Activated effector memory CD4-positive, alpha-beta T cell treated with Interleukin-2 at 50 U/mL for 16 hours (primary cell): ENCODE measurements around the gene SEPSECS.
"Not testable (repeated sequence)": the region's sequence is repeated elsewhere in the genome, so short reads cannot be mapped to it uniquely, and the experiment has no call there.

Experiments
- DNase-seq: peaks from one replicate; pipeline ENCODE4 v3.0.0-alpha.2; 2020

SEPSECS gene

DNA sequence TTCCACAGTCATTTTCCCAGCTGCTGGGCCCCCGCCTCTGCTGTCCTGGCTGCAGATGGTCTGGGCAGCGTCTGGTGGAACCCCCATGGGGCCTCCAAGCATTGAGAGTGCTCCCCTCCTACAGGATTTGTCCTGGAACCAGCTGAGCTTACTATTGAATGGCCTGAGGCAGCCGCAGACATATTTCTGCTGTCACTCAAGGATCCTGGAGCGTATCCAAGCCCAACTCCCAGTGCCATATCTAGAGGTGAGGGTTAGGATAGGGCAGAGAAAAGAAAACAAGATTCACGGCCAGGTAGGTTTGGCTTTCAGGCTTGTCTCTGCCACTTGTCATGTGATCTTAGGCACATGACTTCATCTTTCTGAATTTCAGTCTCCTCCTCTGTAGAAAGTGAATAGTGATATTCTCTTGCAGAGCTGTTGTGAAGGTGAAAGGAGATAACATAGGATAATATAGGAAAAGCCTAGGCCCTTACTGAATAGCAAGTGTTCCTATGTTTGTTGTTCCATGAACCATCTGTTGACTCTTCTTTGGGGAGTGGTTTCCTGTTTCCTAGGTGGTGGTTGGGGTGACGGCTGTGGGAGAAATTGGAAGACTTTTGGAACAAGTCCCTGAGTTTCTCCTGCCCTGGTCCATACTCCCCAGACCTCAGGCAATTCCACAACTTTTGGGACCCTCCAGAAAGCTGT is 52.3 kb downstream of the SEPSECS start:
- DNase-seq, result no peak

DNA sequence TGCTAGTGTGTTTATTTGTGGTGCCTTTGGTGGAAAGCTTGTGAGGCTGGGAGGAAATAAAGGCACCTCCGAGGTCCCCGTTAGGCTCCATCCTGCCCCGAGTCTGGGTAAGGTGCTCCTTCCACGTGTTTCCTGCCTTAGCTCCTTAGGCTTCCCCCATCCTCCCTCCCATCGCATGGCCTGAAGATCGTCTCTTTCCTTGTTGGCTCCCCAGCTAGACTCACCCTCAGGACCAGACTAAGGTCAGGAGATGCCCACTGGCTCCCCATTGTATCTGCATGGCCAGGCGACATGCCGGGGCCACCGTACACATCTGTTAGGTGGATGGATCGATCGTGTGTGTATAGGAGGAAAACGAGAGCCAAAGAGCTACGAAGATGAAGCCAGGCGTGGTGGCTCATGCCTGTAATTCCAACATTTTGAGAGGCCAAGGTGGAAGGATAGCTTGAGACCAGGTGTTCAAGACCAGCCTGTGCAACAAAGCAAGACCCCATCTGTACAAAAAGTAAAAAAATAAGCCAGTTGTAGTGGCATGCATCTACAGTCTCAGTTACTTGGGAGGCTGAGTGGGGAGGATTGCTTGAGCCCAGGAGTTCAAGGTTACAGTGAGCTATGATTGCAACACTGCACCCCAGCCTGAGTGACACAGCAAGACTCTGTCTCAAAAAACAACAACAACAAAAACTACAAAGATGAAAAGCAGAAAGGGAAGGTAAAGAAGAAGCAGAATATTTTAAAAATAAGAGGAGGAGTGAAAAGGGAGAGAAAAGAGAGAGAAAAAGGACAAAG is 53.7 kb downstream of the SEPSECS start:
- no peak for DNase-seq

DNA sequence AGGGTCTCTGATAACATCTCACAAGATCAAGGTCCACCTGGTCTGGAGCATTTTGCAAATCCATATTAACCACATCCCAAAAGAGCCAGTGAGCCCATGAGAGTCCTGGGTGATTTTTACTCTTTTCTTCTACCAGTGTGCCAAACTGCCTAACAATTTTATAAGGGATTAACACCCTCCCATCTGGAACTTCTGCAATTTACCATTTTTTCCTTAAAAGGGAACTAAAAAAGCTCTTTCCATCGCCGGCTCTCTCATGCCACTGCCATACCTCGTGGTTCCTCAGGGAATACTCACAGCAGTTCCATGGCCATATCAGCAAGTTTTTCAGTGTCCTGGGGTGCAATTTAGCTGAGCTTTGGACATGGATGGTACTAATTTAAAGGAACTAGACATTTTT is 55.7 kb downstream of the SEPSECS start:
- DNase-seq, result no peak

DNA sequence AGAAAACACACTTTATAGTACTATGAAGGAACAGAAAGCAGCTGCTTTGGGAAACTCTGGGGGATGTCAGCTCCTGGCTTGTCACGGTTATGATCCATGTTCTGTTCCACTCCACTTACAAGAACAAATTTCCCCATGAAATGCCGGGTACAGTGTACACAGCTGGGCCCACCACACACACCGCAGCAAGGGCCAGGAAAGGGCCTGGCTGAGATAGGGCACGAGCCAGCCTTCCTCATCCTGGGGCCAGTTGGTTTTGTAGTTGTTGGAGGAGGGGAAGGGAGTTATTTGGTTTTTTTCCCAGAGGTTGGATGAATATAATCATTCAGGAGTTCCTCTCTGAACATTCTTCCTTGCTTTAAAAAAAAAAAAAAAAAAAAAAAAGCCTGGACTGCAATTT is 56.8 kb downstream of the SEPSECS start:
- DNase-seq, result no peak

DNA sequence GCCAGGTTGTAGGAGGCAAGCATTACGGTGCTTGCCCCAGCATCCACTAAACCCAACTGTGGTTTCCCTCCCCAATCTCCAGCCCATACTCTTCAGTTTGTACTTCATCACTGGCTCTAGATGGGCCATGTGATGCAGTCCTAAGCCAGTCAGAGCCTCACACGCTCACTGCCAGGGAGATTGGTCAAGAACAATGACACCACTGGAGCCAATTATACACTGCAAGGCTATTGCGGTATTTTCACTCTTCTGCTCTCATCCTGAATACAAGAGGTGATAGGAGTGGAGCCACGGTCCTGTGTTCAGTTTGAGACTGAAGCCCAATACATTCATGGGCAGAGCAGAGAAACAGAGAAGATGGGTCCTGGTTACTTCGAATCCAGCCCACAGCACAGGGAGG is 58.4 kb downstream of the SEPSECS start:
- DNase-seq, result no peak

DNA sequence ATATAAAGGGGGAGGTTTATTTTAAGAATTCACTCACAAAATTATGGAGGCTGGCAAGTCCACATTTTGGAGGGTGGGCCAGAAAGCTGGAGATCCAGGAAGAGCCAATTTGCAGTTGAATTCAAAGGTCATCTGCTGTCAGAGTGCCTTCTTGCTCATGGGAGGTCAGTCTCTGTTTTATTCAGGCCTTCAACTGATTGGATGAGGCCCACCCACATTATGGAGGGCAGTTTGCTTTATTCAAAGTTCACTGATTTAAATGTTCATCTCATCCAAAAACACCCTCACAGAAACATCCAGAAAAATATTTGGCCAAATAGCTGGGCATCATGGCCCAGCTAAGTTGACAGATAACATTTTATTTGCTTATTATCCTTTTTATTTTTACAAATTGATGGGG is 59.5 kb downstream of the SEPSECS start:
- no peak for DNase-seq

DNA sequence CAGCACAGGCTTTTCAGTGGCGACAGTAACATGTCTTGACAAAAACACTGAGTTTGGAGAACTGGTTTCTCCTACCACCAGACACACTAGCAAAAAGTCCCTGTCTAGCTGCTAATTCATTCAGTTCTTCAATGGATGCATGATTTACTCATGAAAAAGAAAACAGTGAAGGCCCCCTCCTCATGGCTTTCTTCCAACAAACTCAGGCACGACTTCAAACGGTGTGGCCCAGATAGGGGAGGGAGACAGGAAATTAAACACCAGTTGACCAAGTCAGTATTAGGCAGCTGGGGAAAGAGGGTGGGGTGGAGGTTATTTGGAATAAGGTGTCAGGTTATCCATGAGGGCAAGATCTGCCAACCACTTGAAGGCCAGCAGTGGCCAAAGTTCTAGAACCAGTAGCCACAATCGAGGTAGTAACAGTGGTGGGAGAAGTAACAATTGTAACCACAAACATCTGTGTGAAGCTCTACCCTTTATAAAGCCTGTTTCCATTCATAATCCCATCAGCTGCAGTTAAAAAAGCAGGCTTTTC is 60.2 kb downstream of the SEPSECS start:
- no peak for DNase-seq

DNA sequence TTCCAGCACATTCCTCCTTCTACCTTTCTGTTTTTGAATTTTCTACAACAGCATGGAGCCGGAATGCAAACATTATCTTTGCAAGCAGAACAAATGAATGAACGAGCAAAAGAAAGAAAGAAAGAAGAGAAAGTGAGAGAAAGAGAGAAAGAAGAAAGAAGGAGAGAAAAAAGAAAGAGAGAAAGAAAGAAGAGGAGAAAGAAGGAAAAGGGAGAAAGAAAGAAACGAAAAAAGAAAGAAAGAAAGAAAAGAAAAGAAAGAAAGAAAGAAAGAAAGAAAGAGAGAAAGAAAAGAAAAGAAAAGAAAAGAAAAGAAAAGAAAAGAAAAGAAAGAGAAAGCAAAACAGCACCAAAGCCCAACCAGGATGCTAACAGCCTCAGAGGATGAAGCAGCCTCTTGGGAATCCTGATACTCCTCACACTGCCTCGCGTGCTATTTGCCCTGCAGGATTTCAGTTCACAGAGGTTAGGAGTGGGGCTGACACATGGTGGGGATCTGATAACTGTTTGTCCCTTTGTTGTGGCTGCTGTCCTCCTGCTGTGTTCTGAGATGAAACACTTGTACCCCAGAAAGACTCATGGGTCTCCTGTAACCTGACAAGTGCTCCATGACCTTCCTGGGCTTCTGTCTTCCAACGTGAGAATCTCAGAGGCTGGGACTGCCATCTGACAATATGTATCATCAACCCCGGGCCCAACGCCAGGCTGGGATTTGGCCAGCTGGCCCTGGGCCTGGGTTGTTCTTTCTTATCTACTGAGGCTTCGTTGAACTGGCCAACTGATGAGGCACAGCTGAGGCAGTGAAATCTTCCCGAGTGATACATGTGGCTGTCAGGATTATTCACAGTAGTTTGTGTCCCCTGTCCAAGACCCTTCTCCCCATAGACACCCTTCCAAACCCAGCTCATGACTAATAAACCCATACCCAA is 61.0 kb downstream of the SEPSECS start:
- DNase-seq, result no peak

DNA sequence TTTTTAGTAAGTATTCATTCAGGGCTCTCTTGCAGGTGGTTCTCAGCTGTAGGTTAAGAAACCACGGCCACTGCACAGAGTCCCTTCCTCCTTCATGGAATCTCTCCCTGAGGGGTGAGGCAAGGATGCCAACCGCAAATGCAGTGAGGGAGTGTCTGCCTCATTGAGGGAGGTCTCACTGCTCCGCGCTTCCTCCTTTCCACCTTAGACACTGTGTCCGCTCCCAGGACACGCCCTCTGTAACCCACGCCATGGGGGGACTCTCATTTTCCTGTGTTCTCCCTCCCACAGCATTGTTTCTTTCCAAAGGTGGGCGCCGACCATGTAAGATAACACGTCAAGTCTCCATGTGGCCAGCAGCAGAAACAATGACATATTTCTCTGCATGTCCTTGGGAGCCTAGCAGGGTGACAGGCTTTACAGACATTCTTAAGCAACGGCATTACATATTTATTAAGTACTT is 63.2 kb downstream of the SEPSECS start:
- no peak for DNase-seq

DNA sequence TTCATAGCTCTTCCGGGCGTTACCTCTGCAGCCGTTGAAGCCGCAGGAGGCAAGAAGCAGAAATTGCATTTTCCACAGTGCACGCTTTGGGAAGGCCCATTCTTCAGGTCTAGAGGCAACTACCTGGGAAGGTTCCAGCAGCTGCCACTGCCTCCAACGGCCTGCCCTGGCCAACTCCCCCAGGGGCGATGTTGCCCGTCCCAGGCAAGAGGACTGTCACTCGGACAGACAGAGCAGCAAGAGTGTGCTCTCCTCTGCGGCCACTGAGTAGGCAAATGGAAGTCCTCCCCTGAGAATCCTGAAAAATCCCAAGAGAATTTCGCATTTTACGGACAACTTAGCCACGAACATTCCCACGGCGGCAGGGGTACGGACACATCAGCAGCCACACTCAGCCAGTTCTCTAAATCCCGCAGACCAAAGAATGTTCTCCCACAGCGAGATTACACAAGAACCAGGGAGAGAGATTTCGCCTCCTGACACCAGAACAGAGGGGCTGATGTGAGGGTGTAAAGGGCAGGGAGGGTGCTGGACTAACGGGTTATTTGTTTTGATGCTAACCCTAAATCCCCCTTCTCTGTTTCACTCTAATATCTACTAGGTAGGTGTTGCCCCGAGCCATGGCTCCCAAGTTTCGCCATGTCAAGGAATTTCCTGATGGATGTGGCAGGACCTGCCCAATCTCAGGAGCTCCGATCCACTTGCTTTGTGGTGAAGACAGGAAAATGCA is 63.8 kb downstream of the SEPSECS start:
- no peak for DNase-seq

DNA sequence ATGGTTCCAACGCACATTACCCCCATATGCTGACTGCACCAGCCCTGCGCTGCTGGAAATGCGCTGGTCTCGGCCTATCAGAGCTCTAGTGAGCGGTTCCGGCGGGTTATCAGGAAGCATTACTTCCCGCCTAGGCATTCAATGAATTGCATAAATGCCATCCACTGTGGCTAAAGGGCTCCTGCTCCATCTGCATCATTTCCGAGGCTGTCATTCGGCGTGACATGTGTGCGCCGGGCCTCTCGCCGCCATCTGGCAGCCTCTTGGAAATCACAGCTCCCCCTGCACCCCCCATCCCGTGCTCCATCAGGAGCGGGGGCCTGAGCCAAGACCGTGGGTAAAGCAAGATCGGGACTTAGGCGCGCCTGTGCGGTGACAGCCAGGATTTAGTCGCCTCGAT is 64.4 kb downstream of the SEPSECS start:
- no peak for DNase-seq

DNA sequence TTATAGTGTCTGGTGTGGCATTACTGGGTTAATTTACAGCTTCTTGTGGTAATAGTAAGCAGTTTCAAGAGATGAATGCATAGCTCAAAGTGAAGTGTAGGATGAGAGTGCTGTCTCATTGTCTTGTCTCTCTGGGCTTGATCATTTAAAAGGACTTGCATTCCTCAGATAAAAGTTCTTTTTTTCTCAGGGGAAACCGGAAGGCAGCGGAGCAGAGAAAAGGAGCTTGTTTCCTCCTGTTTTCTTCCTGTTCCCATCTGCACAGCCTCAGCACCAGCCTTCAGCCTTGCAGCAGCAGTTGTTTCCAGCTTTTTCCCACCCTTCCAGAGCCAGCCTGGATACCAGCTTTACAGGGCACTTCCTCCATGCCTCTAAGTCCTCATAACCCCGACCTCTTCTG is 68.1 kb downstream of the SEPSECS start:
- DNase-seq, result no peak

DNA sequence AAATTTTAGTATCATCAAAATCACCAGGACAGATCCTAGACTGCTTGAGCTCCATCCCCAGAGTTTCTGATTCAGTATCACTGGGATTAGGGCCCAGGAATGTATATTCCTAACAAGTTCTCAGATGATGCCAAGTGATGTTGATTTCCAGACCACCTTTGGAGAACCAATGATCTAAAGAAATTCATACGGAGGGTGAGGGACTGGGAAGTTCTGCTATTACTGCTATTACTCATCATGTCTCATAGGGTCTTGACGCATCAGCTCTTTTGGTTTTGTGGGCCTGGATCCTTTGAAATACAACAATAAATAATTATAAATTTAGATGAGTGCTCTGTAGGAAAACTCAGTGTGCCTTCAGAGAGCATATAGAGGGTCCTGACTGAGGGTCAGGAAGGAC is 69.7 kb downstream of the SEPSECS start:
- DNase-seq, result no peak

DNA sequence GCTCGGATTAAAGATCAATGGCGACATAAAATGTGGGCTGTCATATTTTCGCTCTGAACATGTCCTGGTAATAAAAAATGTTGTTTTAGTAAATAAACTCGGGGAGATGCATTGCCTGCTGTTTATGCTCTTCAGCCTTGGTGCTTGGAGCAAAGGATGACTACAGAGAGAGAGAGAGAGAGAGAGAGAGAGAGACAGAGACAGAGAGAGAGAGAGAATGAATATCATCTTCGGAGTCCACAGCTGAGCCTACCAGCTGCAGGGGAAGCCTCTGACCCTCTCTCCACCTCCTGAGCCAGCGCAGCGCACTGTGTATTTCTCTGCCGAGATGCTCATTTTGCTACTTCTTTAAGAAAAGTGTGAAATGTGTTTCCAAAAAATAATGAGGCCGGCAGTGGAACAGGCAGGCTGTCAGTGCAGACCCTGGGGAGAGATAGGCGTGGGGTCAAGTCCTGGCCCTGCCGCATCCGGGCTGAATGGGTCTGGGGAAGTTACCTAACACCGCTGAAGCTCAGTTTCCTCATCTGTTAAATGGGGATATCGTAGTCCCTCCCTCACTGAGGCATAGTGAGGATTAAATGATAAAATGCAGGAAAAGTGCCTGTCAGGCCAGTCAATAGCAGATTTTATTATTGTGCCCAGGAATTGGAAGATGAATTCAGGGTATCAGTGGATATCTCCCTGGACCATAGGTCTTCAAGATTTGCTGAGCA is 71.0 kb downstream of the SEPSECS start:
- no peak for DNase-seq

DNA sequence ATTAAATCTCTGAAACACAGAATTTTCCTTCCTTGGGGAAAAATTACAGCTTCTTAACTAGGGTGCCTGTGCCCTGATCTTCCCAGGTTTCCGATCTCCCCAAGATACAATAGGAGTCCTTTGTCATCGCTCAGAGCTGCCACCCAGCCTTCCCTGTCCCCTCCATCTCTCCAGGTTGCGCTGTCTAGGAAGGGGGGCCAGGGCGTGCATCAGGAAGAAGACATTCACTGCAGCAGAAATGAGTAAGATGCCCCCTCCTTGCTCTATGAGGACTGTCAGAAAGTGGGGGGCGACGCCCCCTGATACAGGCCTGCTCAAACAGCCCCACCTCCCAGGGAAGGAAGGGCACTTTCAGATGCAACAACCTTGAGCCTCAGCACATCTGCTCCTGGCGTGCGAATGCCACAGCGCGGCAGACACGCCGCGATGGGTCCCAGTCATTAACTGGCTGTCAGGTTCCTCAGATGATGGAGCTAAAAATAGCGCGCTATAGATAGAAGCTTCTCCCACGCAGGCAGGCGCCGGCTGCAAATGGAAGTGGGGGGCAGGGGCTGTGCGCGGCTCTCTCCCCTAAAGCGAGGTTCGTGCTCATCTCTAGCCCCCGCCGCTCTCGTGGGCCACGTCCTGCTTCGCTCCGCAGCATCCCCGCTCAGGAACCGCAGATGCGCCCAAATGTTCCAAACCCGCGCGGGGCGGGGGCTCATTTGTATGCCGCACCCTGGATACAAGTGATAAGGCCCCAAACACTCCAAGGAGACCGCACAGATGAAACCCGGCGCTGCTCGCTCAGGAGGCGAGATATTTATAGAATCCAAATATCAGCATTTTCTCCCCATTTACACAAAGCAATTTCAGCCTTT is 71.9 kb downstream of the SEPSECS start:
- DNase-seq, result no peak

DNA sequence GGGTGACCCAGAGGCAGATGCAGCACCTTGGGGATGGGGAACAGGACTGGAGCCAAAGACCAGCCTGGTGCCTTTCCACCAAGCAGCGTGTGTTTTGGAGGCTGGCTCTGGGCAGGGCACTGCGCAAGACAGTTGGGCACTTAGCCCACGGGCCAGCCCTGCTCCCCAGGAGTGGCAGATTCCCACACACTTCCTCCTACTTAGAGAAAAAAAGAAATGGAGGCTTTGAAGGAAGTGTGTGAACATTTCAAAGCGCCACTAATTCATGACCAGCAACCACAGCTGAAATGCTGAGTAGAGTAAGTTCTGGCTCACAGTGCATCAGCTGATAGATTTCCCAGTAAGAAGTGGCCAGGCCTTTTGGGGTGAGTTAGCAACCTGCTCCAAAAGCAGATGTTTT is 74.6 kb downstream of the SEPSECS start:
- no peak for DNase-seq

DNA sequence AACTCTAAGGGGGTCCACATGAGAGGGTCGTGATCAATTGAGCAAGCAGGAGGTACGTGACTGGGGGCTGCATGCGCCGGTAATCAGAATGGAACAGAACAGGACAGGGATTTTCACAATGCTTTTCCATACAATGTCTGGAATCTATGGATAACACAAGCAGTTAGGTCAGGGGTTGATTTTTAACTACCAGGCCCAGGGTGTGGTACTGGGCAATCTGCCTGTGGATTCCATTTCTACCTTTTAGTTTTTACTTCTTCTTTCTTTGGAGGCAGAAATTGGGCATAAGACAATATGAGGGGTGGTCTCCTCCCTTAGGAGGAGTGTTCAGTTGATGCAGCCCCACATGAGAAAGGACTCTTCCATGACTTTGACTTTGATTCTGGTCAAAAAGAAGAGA is 76.8 kb downstream of the SEPSECS start:
- DNase-seq, result not testable (repeated sequence)

DNA sequence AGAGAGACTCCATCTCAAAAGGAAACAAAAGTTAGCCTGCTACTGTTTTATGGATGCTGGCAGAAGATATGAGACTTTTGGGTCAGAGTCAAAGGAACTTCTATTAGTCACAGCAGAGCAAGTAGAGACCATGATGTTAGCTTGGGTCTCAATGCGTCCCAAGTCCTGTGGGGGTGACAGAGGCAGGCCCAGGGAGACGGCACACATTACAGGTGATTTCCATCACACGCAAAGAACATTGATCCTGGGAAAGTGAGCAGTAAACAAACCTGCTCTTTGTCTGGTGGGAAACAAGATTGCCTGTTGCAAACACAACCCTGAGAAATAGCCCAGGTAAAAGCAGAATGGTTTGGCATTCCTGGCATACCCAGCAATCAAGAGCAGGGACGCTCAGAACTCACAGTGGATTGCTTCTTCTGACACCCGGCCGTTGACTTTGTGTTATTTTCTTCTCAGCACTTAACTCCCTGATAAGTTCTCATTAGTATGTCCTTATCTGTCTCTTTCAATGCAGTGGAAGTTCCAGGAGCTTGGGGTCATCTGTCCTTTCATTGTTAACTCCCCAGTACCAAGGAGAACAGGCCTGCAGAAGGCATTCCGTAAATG is 78.3 kb downstream of the SEPSECS start:
- no peak for DNase-seq

DNA sequence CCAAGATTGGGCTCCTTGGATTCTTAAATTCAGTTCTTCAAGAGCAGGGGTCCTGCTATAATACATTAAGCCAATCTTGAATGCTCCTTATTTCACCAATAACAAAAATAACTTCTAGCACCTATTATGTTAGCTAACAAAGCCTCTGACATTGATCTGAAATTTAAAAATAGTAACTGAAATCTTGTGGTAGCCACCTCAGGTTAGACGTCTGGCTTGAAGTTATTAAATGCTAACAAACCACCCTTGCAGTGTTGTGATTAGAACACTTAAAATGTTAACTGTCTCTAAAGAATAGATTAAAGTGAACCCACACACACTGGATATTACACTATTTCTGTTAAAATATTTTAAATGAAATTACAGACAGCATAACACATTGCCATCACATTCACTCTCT is 79.7 kb downstream of the SEPSECS start:
- no peak for DNase-seq

DNA sequence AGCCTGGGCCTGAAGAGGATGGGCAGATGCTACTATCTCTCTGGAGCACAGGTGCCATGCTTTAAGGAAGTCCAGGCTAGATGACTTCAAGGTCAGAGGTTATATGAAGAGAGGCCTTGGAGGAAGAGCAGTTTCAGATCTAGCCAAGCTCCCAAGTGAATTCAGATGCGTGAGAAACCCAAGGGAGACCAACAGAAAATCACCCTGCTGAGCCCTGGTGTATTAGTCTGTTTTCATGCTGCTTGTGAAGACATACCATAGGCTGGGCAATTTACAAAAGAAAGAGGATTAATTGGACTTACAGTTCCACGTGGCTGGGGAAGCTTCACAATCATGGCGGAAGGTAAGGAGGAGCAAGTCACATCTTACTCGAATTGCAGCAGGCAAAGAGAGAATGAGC is 81.7 kb downstream of the SEPSECS start:
- no peak for DNase-seq
